PC-9 (cell line): ENCODE data around the gene RPL15.

Source experiments
- EZH2 ChIP-seq: fragments of 200-600 bp; sonication (generic); IDR thresholded peaks from 2 replicates; pipeline ENCODE4 v1.8.0; 2017; ENCODE audit warnings: antibody characterized with exemption, low read depth
- TF ChIP-seq, protein P1 (sequence below): fragments of 200-600 bp; sonication (generic); conservative IDR thresholded peaks from 2 replicates; pipeline ENCODE4 v1.6.1; 2017; ENCODE audit warnings: mixed run types, antibody characterized with exemption, mild to moderate bottlenecking, moderate library complexity

DNA sequence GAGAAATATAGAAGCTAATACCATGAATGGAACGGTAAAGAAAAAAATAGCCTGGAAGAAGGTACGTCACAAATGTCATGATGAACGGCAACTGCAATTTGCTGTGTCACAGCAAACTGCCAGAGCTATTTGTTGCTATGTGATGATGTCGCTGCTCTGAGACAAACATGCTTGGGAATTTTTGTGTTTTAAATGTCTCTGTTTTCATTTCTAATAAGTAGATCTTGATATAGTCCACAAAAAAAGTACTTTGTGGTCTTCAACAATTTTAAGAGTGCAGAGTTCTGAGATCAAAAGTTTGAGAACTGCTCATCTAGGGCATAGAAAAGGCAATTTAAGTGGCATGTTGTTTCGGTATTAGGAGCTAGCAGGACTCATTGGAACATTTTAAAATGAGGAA lies 23.8 kb downstream of the RPL15 start:
- TF ChIP-seq, protein P1, sequence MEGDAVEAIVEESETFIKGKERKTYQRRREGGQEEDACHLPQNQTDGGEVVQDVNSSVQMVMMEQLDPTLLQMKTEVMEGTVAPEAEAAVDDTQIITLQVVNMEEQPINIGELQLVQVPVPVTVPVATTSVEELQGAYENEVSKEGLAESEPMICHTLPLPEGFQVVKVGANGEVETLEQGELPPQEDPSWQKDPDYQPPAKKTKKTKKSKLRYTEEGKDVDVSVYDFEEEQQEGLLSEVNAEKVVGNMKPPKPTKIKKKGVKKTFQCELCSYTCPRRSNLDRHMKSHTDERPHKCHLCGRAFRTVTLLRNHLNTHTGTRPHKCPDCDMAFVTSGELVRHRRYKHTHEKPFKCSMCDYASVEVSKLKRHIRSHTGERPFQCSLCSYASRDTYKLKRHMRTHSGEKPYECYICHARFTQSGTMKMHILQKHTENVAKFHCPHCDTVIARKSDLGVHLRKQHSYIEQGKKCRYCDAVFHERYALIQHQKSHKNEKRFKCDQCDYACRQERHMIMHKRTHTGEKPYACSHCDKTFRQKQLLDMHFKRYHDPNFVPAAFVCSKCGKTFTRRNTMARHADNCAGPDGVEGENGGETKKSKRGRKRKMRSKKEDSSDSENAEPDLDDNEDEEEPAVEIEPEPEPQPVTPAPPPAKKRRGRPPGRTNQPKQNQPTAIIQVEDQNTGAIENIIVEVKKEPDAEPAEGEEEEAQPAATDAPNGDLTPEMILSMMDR: no peak
- TF ChIP-seq EZH2: no peak
